GM21367 (cell line): ENCODE data around the gene TCF7.

Source experiments
- ATAC-seq: cut with Tn5 transposase; IDR thresholded peaks from one replicate; pipeline ENCODE4 v1.9.1; 2021; ENCODE audit not compliant: unreplicated experiment

The TCF7 gene

DNA sequence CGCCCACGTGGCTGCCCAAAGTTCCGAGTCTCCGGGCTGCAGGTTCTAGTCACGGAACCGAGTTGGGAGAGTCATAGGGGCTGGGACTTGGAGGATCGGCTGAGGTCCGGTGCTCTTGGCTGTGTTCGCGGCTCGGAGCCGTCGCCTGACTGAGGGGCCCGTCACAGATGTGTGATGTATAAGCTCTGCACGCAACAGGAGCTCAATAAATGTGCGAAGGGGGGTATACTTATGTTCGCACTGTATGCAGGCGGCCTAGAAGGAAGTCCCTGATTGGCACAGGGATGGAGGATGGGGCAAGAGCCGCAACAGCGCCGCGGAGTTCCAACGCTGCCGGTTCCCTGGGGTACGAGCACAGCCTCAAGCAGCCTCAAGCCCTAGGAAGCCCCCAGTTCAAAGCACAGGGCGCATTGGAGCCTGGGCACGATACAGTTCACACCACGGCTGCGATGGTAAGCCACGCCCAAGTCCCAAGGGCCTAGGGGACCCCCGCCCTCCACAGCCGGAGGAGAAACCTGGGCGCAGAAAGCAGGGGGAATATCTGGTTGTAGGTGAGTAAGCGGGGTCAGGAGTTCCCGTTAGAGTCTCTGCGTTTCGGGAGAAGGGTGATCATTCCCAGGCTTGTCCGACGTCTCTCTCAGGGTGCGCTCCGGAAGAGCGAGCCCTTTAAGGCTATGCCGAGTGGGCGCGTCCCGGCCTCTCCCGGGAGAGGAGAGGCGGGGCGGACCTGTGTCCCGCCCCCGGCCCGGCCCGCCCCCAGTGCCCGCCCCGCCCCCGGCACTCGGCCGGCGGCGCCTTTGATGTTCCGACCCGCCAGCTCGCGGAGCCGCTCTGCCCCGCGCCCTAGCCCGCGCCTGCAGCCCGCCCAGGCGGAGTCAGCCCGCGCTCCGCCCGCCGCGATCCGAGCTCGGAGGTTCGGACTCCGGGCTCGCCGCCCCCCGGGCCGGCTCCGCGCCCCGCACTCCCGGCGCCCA lies at the start of gene TCF7:
Gene TCF7, plus strand, starts transcription at position 780 of the 974 bp plus-strand sequence. CDS start 226 bp downstream, outside the sequence.
- peak; percentile 70 for ATAC-seq

DNA sequence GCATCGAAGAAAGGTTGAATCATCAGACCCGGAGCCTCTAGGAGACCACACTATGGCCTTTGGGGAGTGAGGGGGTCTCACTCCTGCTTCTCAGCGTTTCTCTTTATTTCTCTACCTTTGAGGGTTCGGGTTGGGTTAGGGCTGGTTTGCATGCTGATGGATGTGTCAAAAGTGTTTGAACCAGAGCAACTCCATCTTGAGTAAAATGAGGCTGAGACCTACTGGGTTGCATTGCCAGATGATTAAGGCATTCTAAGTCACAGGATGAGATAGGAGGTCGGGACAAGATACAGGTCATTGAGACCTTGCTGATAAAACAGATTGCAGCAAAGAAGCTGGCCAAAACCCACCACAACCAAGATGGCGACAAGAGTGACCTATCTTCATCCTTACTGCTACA lies 44.9 kb upstream of the TCF7 start:
- no peak for ATAC-seq

DNA sequence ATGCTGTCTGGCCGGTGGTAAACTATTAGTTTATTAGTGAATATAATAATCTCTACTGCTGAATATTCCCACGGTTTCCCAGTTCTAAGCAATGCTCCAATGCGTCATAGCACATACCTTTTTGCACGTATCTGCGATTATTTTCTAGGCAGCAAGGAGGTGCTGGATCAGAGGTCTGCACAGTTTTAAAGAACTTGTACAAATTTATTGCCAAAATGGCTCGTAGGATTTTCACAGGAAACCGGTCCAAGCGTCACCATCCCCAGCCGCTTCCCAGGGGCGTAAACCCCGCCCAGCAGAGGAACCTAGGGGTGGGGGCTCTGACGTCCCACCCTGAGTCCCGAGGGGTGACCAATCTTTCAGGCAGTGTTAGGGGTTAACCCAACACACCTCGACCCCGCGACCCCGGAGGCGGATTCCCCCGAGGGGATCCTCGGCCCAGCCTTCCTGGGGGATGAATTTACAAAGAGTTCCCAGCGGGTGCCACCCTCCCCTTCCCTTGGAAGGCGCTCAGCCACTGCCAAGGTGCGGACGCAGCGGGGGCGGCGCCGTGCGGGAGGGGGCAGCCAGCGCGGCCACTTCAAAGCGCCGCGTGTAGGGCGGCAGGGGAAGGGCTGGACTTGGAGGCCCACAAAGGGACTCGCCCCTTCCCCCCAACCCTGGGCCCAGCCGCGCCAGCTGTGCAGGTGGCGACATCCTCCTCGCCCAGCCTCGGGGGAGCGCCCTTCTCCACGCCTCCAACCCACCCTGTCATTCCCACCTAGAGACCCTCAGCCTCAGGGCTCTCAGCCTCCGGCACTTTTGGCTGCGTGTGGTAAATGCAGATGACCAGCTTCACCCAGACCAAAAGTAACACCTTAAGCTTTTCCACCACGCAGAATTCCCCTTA lies 43.5 kb upstream of the TCF7 start:
- no peak for ATAC-seq

DNA sequence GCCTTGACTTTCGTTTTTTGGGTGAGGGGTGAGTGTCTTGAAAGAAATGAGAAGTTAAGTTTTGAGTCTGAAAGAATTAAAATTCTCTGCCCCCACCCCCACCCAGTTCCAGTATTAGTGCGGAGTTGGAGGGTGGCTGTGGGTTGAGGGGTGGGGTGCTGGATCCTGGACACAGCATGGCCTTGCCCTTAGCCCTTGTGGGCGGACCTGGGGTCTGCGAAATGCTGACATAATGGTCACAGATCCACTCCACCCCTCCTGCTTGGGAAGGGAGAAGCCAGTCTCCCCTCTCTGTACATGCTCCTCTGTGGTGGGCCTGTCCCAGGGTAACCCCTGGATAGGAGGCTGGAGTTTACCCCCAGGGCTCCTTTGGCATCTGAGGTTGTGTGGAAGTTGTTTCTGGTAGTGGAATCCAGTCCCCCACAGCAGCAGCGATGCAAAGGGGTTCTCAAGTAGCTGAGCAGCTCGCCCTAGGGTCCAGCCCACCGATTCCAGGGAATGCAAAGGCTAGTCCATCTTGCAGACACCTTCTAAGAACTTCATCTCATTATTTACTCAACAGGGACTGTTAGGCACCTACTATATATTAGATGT lies 42.8 kb upstream of the TCF7 start:
- no peak for ATAC-seq

DNA sequence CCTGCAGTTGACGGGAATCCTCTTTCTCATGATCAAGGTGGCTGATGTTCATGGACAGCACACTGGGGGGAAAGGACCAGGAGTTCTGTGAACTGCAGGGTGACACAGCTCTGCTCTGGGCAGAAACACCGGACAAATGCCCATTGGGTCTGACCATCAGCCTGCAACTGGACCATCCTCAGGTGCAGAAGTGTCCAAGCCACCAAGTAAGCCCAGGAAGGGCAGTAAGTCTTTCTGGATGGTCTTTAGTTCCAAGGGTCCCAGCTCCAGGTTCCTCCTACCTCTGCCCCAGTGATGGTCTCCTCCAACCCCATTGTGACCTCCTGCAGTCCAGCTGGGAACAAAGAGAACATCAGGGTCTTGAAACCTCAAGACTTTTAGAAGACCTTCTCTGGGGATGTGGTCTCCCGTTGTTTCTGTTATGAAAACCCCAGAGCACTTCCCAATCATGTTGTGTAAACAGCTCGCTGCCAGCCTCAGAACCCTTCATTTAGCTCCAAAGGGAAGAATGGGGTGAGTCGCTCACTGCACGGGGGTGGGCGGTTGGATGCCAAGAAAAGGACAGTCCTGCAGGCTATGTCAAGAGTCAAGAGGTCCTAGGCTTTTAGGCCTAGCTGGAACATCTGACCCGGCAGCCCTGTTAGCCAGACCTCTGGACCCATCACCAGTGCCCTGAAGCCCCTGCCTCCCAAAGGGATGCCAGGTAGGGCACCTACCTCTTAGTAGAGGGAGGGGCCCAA lies 41.8 kb upstream of the TCF7 start:
- ATAC-seq = no peak

DNA sequence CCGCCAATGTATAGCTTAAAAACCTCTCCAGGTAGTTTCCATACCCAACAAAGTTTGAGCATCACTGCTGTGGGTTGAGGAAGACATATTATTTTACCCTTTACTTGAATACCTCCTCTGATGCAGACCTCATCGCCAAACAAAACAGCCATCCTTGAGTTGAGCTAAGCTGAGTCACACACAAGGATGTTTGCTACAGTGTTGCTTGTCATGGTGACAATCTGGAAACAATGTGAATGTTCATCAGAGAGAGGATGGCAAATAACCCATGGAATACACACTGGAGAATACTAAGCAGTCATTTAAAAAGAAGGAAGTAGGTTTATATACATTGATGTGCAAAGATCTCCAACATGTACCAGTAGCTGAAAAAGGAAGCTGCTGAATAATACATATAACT lies 41.1 kb upstream of the TCF7 start:
- ATAC-seq = no peak

DNA sequence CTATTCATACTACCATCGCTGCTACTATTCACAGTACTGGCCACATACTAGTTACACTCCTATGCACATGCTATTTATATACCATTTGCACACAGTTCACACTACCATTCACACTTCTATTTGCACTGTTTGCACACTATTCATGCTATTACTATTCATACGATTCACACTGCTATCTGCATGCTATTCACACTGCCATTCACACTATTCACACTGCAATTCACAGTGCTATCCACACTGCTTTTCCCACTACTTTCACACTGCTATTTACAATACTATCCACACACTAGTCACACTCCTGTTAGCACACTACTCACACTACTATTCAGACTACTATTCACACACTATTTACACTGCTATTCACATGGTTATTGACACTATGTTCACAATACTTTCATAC lies 39.4 kb upstream of the TCF7 start:
- no peak for ATAC-seq

DNA sequence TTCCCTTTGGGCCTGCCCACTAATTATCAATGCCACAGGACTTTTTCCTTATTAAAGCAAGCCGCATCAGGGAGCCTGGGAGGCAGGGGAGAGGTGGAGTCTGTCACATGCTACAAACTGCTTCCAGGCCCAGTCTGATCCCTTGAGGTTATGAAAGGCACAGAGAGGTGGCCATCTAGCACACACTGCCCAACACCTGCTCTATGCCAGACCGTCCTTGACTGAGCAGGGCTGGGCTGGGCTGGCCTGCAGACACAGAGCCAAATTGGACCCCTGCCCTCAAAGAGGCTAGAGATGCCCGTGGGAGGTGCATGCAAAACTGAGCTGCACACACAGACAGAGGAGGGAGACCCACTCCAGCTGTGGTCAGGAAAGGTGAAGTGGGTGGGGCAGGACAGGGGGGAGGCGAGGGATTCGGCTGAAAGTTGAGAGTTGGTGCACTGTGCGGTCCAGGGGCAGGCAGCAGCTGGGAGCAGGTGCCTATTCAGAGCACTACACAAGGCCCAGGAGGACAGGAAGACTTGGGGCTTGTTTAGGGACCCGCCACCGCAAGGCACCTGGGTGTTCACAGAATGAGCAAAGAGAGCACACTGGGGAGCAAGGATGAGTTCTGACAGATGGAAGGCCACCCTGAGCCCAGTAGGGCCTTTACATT lies 36.4 kb upstream of the TCF7 start:
- no peak for ATAC-seq

DNA sequence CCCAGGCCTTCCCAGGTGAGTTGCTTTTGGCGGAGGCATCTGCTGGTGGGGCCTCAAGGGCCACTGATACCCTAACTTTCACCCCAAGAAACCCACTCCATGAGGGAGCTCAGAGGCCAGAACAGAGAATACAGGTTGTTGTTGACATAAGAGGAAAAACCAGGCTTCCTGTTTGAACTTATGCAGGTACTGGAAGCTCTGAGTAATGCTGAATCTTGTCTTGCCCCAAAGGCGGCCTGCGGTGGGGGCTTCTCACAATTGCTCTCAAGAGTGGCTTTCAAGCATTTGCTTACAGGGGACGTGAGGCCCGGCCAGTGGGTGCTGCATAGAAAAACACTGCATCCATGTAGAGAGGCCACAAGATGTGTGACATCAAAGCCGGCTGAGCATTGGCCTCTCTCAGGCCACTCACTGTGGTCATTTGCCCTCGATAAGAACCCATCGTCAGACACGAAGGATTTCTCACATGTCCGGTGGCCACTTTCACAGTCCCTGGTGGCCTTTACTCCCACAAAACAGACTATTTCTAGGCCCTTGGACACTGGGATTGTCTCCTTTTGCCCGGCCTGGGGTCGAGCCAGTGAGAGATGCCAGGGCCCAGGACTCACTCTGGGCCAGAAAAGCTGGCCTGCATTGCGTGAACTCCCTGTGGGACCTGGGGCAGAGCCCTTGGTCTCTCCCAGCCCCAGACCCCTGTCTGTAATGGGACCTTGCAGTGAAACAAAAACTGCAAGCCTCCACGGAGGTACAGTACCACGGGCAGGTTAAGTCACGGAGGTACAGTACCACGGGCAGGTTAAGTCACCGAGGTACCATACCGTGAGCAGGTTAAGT lies 34.5 kb upstream of the TCF7 start:
- ATAC-seq = no peak

DNA sequence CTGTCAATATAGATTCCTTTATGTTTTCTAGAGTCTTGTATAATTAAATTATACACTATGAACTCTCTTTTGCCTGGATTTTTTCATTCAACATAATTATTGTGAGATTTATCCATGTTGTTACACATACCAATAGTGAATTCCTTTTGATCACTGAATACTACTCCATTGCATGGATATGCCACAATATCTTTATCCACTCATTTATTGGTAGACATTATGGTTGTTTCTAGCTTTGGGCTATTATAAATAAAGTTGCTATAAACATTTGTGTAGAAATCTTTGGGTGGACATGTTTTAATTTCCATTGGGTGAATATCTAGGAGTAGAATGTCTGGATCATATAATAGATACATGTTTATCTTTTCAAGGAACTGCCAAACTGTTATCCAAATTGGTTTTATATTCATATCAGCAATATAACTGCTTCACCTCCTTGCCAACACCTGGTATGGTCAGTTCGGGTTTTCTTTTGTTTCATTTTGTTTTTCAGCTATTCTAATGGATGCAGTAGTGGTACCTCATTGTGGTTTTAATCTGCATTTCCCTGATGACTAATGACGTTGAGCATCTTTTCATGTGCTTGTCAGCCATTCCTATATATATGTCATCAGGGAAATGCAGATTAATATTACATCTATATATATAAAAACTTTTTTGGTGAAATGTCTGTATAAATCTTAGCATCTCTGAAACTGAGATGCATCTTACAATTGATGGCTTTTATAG lies 32.1 kb upstream of the TCF7 start:
- ATAC-seq = no peak

DNA sequence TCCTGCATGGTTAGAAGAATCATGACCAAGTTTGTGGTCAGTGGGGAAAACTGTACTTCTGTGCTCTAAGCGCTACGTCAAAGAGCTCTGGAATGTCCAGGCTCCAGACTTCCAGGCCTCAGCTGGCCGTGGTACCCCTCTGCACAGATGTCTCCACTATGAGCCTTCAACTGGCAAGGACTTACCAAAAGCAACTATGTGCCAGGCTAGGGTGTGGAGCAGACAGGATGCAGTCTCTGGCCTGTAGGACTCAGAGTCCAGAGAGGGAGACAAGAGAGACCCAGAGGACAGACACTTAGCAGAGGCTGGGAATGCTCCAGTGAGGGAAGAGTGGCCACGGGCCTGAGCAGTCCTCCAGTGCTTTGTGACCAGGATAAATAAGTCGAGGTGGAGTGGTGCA lies 31.0 kb upstream of the TCF7 start:
- no peak for ATAC-seq

DNA sequence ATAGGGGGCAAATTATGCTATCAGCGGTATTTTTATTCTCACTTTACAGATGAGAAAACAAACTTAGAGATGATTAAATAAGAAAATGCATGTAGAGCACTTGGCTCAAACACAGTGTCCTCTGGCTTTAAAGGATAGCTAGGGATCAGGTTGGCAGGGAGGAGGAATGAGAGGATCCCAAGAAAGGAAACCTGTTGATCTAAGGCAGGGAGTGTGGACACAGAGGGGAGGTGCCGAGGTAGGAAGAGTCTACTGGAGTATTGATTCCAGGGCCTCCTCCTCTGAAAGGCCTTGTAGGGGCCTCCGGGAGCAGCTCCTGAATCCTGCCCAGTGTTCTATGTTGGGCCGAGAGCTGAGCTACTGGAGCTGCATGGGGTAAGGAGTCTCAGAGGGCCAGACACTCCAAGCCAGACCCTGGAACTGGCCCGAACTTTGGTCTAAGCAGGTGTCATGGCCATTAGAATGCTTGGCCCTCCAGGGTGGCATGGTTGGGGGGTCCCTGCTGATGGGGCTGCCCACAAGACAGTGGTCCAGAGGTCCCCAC lies 30.4 kb upstream of the TCF7 start:
- no peak for ATAC-seq

DNA sequence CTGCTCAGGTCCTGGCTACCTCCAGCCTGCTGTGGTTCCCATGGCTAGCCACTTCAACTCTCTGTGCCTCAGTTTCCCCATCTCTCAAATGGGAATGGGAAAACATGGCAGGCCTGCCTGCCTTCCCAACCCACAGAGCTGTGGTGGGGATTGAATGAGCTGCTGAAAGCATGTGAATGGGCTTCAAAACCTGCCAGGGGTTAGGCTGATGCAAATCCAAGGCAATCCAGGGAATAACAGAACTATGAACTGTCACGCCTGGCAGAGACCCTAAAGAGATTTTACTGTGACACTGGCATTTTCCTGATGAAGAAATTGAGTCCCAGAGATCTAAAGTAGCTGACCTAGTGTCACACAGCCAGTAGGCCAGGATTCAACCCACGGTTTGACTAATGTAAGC lies 29.9 kb upstream of the TCF7 start:
- ATAC-seq = no peak

DNA sequence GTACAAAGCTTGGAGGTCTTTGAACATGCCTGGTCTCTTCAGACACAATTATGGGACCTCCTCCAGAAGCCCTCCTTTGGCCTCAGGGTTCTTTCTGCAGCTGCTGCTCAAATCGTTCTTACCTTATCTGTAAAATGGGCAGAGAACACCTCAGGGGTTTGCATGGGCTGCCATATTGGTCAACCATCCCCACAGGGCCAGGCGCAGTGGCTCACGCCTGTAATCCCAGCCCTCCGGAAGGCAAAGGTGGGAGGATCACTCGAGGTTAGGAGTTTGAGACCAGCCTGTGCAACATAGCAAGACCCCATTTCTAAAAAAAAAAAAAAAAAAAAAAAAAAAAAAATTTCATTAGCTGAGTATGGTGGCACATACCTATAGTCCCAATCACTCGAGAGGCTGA lies 29.1 kb upstream of the TCF7 start:
- no peak for ATAC-seq

DNA sequence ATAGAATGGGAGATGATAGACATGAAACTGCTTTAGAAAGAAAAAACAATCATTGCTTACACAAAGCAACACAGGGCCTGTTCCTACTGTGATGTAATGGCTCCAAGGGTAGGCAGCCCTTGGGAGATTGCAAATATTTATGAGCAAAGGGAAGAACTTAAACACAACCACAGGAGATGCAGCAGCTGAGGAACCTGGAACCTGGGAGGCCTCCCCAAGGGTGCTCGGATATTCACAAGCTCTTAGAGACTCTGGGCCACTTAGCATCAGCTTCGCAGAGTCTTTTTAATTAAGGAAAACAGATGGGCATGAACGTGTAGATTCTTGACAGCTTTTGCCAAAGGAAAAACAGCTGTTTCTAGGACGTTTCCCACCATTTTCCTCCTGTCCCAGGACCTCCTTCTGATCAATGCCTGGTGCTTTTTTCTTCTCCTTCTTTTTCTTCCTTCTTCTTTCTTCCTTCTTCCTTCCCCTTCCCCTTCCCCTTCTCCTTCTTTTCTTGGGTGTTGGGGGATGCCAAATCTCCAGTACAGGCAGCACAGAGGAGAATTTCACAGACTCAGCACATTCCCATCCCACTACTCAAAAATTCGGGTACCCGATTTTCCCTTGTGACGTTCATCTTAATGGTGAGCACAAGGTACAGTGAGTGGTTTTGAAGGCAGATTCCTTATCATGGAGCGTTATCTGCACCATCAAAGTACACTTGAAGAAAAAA lies 28.1 kb upstream of the TCF7 start:
- no peak for ATAC-seq

DNA sequence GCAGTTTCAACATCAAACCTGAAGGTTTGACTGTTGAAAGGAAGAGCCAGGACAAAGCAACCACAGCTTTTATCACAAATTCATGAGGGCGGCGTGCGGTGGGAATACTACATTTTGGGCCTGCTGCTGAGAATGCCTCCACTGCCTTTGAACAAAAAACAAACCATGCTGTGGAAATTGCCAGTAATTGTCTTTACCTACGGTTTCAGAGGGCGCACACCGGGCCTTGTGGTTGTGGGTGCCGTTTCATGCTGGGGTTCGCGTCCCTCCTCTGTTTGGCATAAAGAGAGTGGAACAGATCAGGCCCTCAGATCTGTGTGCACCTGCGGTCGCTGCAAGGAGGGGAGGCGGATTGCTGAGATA lies 27.6 kb upstream of the TCF7 start:
- ATAC-seq = no peak

DNA sequence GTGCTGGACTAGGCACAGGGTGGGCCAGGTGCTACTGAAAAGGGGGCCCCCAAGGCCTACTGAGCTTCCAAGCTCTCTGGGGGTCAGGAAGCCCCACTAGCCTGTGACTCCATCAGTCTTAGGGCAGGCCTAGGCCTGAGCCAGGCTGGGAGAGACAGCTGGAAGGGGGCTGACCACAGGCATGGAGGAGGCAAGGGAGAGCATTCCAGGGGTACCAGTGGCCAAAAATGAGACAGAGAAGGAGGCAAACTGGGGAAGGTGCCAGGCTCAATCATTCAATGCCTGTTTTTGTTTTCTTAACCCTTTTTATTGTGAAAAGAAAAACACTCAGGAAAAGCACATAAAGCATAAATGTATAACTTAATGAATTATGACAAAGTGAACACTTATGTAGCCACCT lies 26.2 kb upstream of the TCF7 start:
- ATAC-seq = no peak

DNA sequence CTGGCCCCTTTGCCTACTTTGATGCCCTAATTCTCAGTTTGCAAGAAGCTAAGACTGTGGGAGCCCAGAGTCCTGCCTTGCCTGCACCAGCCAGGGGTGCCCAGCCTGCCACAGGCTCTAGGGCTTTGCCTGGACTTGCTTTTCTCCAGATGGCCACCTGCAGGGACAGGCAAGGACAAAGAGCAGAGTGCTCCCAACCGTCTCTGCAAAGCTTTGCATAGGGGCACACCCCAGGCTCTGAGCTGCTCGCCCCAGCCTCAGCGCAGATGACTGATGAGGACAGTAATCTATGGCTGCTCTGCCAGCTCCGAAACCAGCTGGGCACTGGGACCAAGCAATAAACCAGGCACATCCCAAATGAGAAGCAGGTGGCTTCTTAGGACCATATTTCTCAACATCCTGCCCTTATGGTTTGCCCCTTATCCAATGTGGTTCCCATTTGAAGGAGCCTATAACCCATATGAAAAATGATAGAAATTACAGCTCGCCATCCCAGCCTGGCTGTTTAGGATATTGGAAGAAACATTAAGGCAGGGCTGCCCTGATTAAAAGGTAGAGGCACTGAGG lies 25.4 kb upstream of the TCF7 start:
- ATAC-seq = no peak
